ENCODE results near the gene LMNB1.

DNA sequence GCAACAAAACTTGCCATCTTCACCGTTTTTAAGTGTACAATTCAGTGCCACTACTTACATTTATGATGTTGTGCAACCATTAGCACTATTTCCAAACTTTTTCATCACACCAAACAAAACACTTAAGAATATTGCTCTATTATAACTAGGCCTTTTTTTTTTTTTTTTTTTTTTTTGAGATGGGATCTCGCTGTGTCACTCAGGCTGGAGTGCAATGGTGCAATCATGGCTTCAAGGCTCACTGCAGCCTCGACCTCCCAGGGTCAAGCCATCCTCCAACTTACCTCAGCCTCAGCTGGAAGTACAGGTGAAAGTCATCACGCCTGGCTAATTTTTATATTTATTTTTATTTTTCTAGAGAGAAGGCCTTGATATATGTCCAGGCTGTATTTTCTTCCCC lies 22.3 kb upstream of the LMNB1 start:
- TF ChIP-seq, protein P1, sequence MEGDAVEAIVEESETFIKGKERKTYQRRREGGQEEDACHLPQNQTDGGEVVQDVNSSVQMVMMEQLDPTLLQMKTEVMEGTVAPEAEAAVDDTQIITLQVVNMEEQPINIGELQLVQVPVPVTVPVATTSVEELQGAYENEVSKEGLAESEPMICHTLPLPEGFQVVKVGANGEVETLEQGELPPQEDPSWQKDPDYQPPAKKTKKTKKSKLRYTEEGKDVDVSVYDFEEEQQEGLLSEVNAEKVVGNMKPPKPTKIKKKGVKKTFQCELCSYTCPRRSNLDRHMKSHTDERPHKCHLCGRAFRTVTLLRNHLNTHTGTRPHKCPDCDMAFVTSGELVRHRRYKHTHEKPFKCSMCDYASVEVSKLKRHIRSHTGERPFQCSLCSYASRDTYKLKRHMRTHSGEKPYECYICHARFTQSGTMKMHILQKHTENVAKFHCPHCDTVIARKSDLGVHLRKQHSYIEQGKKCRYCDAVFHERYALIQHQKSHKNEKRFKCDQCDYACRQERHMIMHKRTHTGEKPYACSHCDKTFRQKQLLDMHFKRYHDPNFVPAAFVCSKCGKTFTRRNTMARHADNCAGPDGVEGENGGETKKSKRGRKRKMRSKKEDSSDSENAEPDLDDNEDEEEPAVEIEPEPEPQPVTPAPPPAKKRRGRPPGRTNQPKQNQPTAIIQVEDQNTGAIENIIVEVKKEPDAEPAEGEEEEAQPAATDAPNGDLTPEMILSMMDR (IDR thresholded peaks at IDR 0.05), result no peak
- TF ChIP-seq POLR2A (IDR thresholded peaks at IDR 0.05), result no peak
